Activated CD4-positive, alpha-beta memory T cell treated with anti-CD3 and anti-CD28 coated beads for 36 hours (primary cell): ENCODE results near the gene DHRS7. TPM values are rescaled to one million over a fixed set of nuclear protein-coding genes. Genes with fewer than 3 reads are reported as not detected.
"Not testable (repeated sequence)": the region's sequence is repeated elsewhere in the genome, so short reads cannot be mapped to it uniquely, and the experiment has no call there.

ENCODE experiments used
- CTCF ChIA-PET: fragments of 350-600 bp; sonication (Branson Sonifier 250); formaldehyde crosslinking; loops from one replicate; lab custom pipeline; 2021; ENCODE audit warnings: antibody characterized with exemption, inconsistent platforms; lab: Charles Lee
- POLR2A ChIA-PET: fragments of 350-600 bp; sonication (Branson Sonifier 250); formaldehyde crosslinking; loops from one replicate; lab custom pipeline; 2021; ENCODE audit warnings: antibody characterized with exemption; lab: Charles Lee
- DNase-seq: peaks from one replicate; pipeline ENCODE4 v3.0.0-alpha.2; 2020
- H3K27ac Mint-ChIP-seq: one replicate; pipeline ENCODE4 v1.8.0; 2021; ENCODE audit warnings: mixed read lengths
- H3K27me3 Mint-ChIP-seq: one replicate; pipeline ENCODE4 v1.8.0; 2021; ENCODE audit warnings: mixed read lengths
- H3K36me3 Mint-ChIP-seq: one replicate; pipeline ENCODE4 v1.8.0; 2021; ENCODE audit warnings: mixed read lengths
- H3K4me1 Mint-ChIP-seq: one replicate; pipeline ENCODE4 v1.8.0; 2021; ENCODE audit warnings: low read depth, mixed read lengths
- H3K4me3 Mint-ChIP-seq: one replicate; pipeline ENCODE4 v1.8.0; 2021; ENCODE audit warnings: mild to moderate bottlenecking, mixed read lengths
- H3K9me3 Mint-ChIP-seq: one replicate; pipeline ENCODE4 v1.8.0; 2021; ENCODE audit warnings: mixed read lengths
- intact Hi-C: fragments of 100-400 bp; cut with micrococcal nuclease; formaldehyde crosslinking; loops from one replicate; pipeline ENCODE4 v1.15.1; 2023
- total RNA-seq, 2 experiments: library from RNA; stranded (reverse); gene quantifications; one replicate each; pipeline ENCODE4 v1.2.3, GENCODE V29; 2021

The DHRS7 gene
- total RNA-seq, 2 experiments from 2014 or later: 70.3 to 74.7 TPM

- no peaks in the 10 kb centered on the region for H3K4me1 Mint-ChIP-seq
- no peaks in the 10 kb centered on the region for H3K9me3 Mint-ChIP-seq
- ChIA-PET CTCF (interaction anchor here (1.0 kb wide), 1 partner anchor 50 kb away, joined by 3 read pairs; no protein-coding TSS in a partner anchor), POLR2A (interaction anchor here (0.5 kb wide), 1 partner anchor 31 kb away, joined by 3 read pairs; no protein-coding TSS in a partner anchor)
- H3K27ac Mint-ChIP-seq: no peak overlapping the region
- no peaks in the 10 kb centered on the region for H3K27me3 Mint-ChIP-seq
- H3K4me3 Mint-ChIP-seq: no peak overlapping the region
- no peak for DNase-seq
- peaks cover 26% of the 10 kb centered on the region for H3K36me3 Mint-ChIP-seq
- intact Hi-C loops: no loop called here
Observed at GRCh38 chr14:60133487-60133886, 31.7 kb downstream of the DHRS7 start.

DNA sequence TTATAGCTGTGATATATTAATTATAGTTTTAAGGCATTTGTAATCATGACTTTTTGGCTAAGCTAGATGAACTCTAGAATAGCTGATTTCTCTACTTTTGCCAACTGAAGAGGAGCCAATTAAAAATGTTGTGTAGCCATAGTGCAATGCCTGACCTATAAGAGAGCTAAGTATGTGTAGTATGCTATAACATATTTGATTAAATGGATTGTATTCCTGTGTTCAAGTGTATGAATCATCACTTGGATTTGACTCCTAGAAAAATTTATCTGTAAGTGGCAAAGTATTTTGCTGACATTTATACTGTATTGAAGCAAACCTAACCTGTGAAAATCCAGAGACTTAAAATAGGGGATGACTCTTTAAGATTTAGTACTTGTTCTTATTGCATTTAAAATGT is 39.3 kb downstream of the DHRS7 start:
- H3K27ac Mint-ChIP-seq: no peak overlapping the region
- intact Hi-C loops: loop anchor here (2.0 kb wide), 1 partner anchor 15 kb away; no protein-coding TSS in a partner anchor
- POLR2A ChIA-PET: no interaction called here
- no peak for DNase-seq
- no peaks in the 10 kb centered on the region for H3K27me3 Mint-ChIP-seq
- CTCF ChIA-PET: interaction anchor here (1.6 kb wide), 1 partner anchor 59 kb away, joined by 4 read pairs; no protein-coding TSS in a partner anchor
- H3K36me3 Mint-ChIP-seq: peaks cover 67% of the 10 kb centered on the region
- no peaks in the 10 kb centered on the region for H3K9me3 Mint-ChIP-seq
- H3K4me3 Mint-ChIP-seq: no peak overlapping the region
- H3K4me1 Mint-ChIP-seq: no peaks in the 10 kb centered on the region

DNA sequence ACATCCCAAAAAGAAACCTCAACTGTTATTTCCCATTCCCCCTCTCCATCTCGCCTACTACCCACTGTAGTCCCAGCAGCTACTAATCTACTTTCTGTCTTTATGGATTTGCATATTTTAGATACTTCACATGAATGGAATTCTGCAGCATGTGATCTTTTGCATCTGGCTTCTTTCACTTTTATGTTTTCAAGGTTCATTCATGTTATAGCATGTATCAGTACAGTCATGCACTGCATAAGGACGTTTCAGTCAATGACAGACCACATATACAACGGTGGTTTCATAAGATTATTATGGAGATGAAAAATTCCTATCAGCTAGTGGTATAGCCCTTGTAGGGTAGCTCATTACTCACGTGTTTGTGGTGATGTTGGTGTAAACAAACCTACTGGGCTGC is 49.0 kb downstream of the DHRS7 start:
- peaks cover 5% of the 10 kb centered on the region for H3K4me1 Mint-ChIP-seq
- H3K4me3 Mint-ChIP-seq: no peak overlapping the region
- ChIA-PET POLR2A (no interaction called here), CTCF (no interaction called here)
- no peak for DNase-seq
- H3K9me3 Mint-ChIP-seq: no peaks in the 10 kb centered on the region
- intact Hi-C loops: no loop called here
- H3K27ac Mint-ChIP-seq: no peak overlapping the region
- H3K36me3 Mint-ChIP-seq: peaks cover 36% of the 10 kb centered on the region
- H3K27me3 Mint-ChIP-seq: no peaks in the 10 kb centered on the region

- no peak overlapping the region for H3K27ac Mint-ChIP-seq
- ChIA-PET POLR2A (no interaction called here), CTCF (no interaction called here)
- H3K4me3 Mint-ChIP-seq: no peak overlapping the region
- H3K4me1 Mint-ChIP-seq: peaks cover 7% of the 10 kb centered on the region
- H3K36me3 Mint-ChIP-seq: peaks cover 39% of the 10 kb centered on the region
- H3K27me3 Mint-ChIP-seq: no peaks in the 10 kb centered on the region
- intact Hi-C loops: no loop called here
- no peaks in the 10 kb centered on the region for H3K9me3 Mint-ChIP-seq
- no peak for DNase-seq
Observed at GRCh38 chr14:60114881-60115280, 50.3 kb downstream of the DHRS7 start.

DNA sequence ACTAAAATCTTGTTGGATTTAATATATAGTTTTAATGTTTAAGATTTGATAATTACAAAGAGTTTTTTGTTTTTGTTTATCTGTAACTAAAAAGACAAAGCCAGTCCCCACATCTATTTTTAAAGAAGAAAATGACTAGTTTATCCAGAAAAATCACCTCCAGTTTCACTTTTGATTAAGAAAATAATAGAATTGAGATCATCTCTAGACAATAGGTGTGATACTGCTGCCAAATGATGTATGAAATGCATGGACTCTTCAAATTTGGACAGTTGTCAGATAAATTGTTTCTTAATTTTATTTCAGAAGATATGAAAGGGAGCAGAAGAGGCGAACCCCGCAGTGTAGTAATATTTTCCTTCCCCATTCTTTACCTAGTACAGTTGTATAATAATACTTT is 53.5 kb downstream of the DHRS7 start:
- no peak overlapping the region for H3K27ac Mint-ChIP-seq
- H3K4me1 Mint-ChIP-seq: peaks cover 7% of the 10 kb centered on the region
- CTCF ChIA-PET: no interaction called here
- POLR2A ChIA-PET: no interaction called here
- intact Hi-C loops: loop anchor here (2.0 kb wide), 2 partner anchors 15 to 19 kb away; no protein-coding TSS in a partner anchor
- H3K36me3 Mint-ChIP-seq: peaks cover 31% of the 10 kb centered on the region
- no peak overlapping the region for H3K4me3 Mint-ChIP-seq
- no peak for DNase-seq
- no peaks in the 10 kb centered on the region for H3K9me3 Mint-ChIP-seq
- no peaks in the 10 kb centered on the region for H3K27me3 Mint-ChIP-seq

- Mint-ChIP-seq H3K27ac (no peak overlapping the region), H3K4me1 (peaks cover 14% of the 10 kb centered on the region), H3K9me3 (no peaks in the 10 kb centered on the region), H3K4me3 (no peak overlapping the region), H3K36me3 (peaks cover 21% of the 10 kb centered on the region), H3K27me3 (no peaks in the 10 kb centered on the region)
- POLR2A ChIA-PET: no interaction called here
- CTCF ChIA-PET: no interaction called here
- DNase-seq: no peak
- intact Hi-C loops: no loop called here
Observed at GRCh38 chr14:60107477-60107876, 57.7 kb downstream of the DHRS7 start.

DNA sequence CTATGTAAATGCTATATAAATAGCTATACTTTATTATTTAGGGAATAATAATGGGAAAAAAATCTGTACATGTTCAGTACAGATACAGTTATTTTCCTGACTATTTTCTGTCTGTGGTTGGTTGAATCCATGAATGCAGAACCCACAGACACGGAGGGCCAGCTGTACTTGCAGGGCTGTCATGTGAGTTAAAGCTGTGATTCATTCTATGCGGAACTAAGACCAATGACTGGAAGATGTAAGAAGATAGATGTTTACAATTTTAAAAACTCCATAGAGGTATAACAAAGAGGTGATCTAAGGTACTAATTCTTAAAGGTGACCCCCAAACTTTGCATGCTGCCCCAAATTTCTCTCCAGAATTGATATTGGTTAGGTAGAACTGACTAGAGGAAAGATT is 58.9 kb downstream of the DHRS7 start:
- intact Hi-C loops: no loop called here
- H3K27me3 Mint-ChIP-seq: no peaks in the 10 kb centered on the region
- H3K9me3 Mint-ChIP-seq: no peaks in the 10 kb centered on the region
- DNase-seq: no peak
- peaks cover 19% of the 10 kb centered on the region for H3K36me3 Mint-ChIP-seq
- peaks cover 19% of the 10 kb centered on the region for H3K4me1 Mint-ChIP-seq
- ChIA-PET POLR2A (interaction anchor here (0.6 kb wide), 1 partner anchor 14 kb away, joined by 3 read pairs; no protein-coding TSS in a partner anchor), CTCF (no interaction called here)
- no peak overlapping the region for H3K27ac Mint-ChIP-seq
- no peak overlapping the region for H3K4me3 Mint-ChIP-seq

GRCh38 chr14:60102389-60102788 is 62.8 kb downstream of the DHRS7 start:
- Mint-ChIP-seq H3K27ac (no peak overlapping the region), H3K27me3 (no peaks in the 10 kb centered on the region), H3K36me3 (peaks cover 12% of the 10 kb centered on the region), H3K4me3 (no peak overlapping the region), H3K9me3 (no peaks in the 10 kb centered on the region), H3K4me1 (peaks cover 25% of the 10 kb centered on the region)
- no peak for DNase-seq
- intact Hi-C loops: no loop called here
- CTCF ChIA-PET: no interaction called here
- POLR2A ChIA-PET: no interaction called here

DNA sequence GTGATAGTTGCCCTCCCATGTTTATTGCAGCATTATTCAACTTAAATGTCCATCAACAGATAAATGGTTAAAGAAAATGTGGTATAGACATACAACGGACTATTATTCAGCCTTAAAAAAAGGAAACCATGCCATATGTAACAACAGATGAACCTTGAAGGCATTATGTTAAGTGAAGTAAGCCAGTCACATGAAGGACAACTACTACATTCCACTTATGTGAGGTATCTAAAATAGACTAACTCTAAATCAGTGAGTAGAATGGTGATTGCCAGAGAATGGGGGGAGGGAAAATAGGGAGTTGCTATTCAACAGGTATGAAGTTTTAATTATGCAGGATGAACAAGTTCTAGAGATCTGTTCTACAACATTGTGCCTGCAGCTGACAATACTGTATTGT is 63.4 kb downstream of the DHRS7 start:
- peaks cover 17% of the 10 kb centered on the region for H3K36me3 Mint-ChIP-seq
- no peaks in the 10 kb centered on the region for H3K9me3 Mint-ChIP-seq
- peaks cover 25% of the 10 kb centered on the region for H3K4me1 Mint-ChIP-seq
- no peak for DNase-seq
- H3K27me3 Mint-ChIP-seq: no peaks in the 10 kb centered on the region
- no peak overlapping the region for H3K27ac Mint-ChIP-seq
- no peak overlapping the region for H3K4me3 Mint-ChIP-seq
- POLR2A ChIA-PET: no interaction called here
- CTCF ChIA-PET: no interaction called here
- intact Hi-C loops: no loop called here

DNA sequence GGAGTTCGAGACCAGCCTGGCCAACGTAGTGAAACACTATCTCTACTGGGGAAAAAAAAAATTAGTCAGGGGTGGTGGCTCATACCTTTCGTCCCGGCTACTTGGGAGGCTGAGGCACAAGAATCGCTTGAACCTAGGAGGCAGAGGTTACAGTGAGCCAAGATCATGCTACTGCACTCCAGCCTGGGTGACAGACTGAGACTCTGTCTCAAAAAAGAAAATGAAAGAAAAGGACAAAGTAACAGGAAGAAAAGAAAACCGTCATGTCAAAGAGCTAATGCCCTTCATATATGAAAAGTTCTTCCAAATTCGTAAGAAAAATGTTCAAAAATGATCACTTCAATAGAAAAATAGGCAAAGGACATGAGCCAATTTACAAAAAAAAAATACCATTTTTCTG is 65.3 kb downstream of the DHRS7 start:
- H3K36me3 Mint-ChIP-seq: peaks cover 17% of the 10 kb centered on the region
- intact Hi-C loops: loop anchor here (10.0 kb wide), 1 partner anchor 1805 kb away; the partner anchor contains the start of gene ARID4A
- H3K4me1 Mint-ChIP-seq: peaks cover 30% of the 10 kb centered on the region

GRCh38 chr14:60097974-60098373 is 67.2 kb downstream of the DHRS7 start:
- CTCF ChIA-PET: no interaction called here
- peaks cover 41% of the 10 kb centered on the region for H3K4me1 Mint-ChIP-seq
- peaks cover 15% of the 10 kb centered on the region for H3K36me3 Mint-ChIP-seq
- no peak overlapping the region for H3K27ac Mint-ChIP-seq
- DNase-seq: no peak
- intact Hi-C loops: loop anchor here (10.0 kb wide), 1 partner anchor 1803 kb away; the partner anchor contains the start of gene ARID4A
- no peaks in the 10 kb centered on the region for H3K9me3 Mint-ChIP-seq
- H3K4me3 Mint-ChIP-seq: no peak overlapping the region
- H3K27me3 Mint-ChIP-seq: no peaks in the 10 kb centered on the region
- POLR2A ChIA-PET: no interaction called here

More for the DNA sequence above, 65.3 kb downstream of the DHRS7 start:
- CTCF ChIA-PET, DNase-seq, H3K9me3 Mint-ChIP-seq, H3K4me3 Mint-ChIP-seq, H3K27me3 Mint-ChIP-seq, POLR2A ChIA-PET, H3K27ac Mint-ChIP-seq: not testable (repeated sequence)

GRCh38 chr14:60095781-60096450 is 69.3 kb downstream of the DHRS7 start:
- Mint-ChIP-seq H3K9me3 (no peaks in the 10 kb centered on the region), H3K27ac (no peak overlapping the region), H3K4me3 (no peak overlapping the region), H3K4me1 (peaks cover 36% of the 10 kb centered on the region), H3K36me3 (peaks cover 20% of the 10 kb centered on the region), H3K27me3 (no peaks in the 10 kb centered on the region)
- intact Hi-C loops: loop anchor here (10.0 kb wide), 1 partner anchor 1801 kb away; the partner anchor contains the start of gene ARID4A
- DNase-seq: no peak
- CTCF ChIA-PET: interaction anchor here (0.8 kb wide), 1 partner anchor 87 kb away, joined by 4 read pairs; no protein-coding TSS in a partner anchor
- POLR2A ChIA-PET: no interaction called here
